Transverse colon (tissue), 4 donors: Measurements from ENCODE around the gene CADPS2. TPM values are rescaled to one million over a fixed set of nuclear protein-coding genes. Genes with fewer than 3 reads are reported as not detected.

Experiments used
- DNase-seq: peaks from one replicate; pipeline ENCODE4 v3.0.0-alpha.2; 2019
- H3K27ac ChIP-seq, 4 donors: fragments of 200-600 bp; sonication (generic); 2 replicates each; pipeline ENCODE4 v1.5.1; 2016 to 2018; ENCODE audit warnings: inconsistent platforms in 4 of 4
- H3K27me3 ChIP-seq: fragments of 200-600 bp; sonication (generic); 2 replicates; pipeline ENCODE4 v1.5.1; 2017; ENCODE audit warnings: inconsistent platforms
- H3K36me3 ChIP-seq, 4 donors: fragments of 200-600 bp; sonication (generic); 2 replicates each; pipeline ENCODE4 v1.5.1; 2017 to 2019; ENCODE audit warnings: inconsistent platforms in 4 of 4
- H3K4me1 ChIP-seq, 4 donors: fragments of 200-600 bp; sonication (generic); 2 replicates each; pipeline ENCODE4 v1.5.1; 2017 to 2020; ENCODE audit warnings: inconsistent platforms in 4 of 4
- H3K4me3 ChIP-seq, 4 donors: fragments of 200-600 bp; sonication (generic); 1 replicate in 1 of 4; 2 replicates in 3 of 4; pipeline versions ENCODE4 v1.5.1 to v1.6.1; 2017 to 2019; ENCODE audit warnings: inconsistent platforms in 4 of 4
- H3K9me3 ChIP-seq, 2 donors: fragments of 200-600 bp; sonication (generic); 2 replicates each; pipeline ENCODE4 v1.5.1; 2017 to 2019; ENCODE audit warnings: inconsistent platforms in 2 of 2
- CTCF ChIP-seq, 5 experiments: fragments of 200-600 bp in 3 of 5; fragments of 450-650 bp in 2 of 5; sonication (generic) in 3 of 5; IDR thresholded peaks; 1 replicate in 2 of 5; 2 replicates in 3 of 5; pipeline ENCODE4 v1.5.1; 2016 to 2017; ENCODE audit warnings: antibody characterized with exemption in 5 of 5, inconsistent platforms in 3 of 5, mild to moderate bottlenecking in 2 of 5, moderate library complexity in 1 of 5
- EP300 ChIP-seq: sonication (generic); formaldehyde crosslinking; IDR thresholded peaks from one replicate; pipeline ENCODE4 v1.6.1; 2017; ENCODE audit warnings: antibody characterized with exemption, low read depth
- POLR2A ChIP-seq: fragments of 450-650 bp; IDR thresholded peaks from one replicate; pipeline ENCODE4 v1.6.1; 2016; ENCODE audit warnings: antibody characterized with exemption, mild to moderate bottlenecking, moderate library complexity
- POLR2AphosphoS5 ChIP-seq, 3 donors: sonication (generic); formaldehyde crosslinking; IDR thresholded peaks; one replicate each; pipeline ENCODE4 v1.6.1; 2016; ENCODE audit warnings: antibody characterized with exemption in 3 of 3
- WGBS, 2 donors: methylation state at CpG; one replicate each; pipeline ENCODE4 v1.1.5; 2018; ENCODE audit warnings: low coverage in 1 of 2; 5-methylcytosine and 5-hydroxymethylcytosine counted together
- in situ Hi-C, 4 donors: fragments of 200-750 bp; cut with MboI; loops; one replicate each; pipeline versions ENCODE4 v1.15.0 to v1.15.1; 2017; ENCODE audit warnings: low sequenced_read_pairs in 3 of 4, low pct_ligation_motif_present in 1 of 4, low pct_unique_long_range_greater_than_20kb in 1 of 4
- intact Hi-C: fragments of 100-400 bp; cut with DNase I; formaldehyde crosslinking; loops from one replicate; pipeline ENCODE4 v1.15.1; 2023; ENCODE audit warnings: low total_unique reads
- total RNA-seq, 4 donors: library from RNA; depleted of rRNA; stranded (reverse); fragments of >200 nt; gene quantifications; one replicate each; pipeline ENCODE4 v1.1.0, GENCODE V29; 2016

Gene CADPS2
- total RNA-seq, 4 donors from 2014 or later, result 9.0 to 15.2 (median 12.6) TPM

GRCh38 chr7:122858320-122858719 is 27.9 kb downstream of the CADPS2 start:
- TF ChIP-seq POLR2AphosphoS5 (IDR thresholded peaks at IDR 0.05) (no peak), POLR2A (no peak), CTCF (IDR thresholded peaks at IDR 0.05) (no peak), EP300 (no peak)
- H3K36me3 ChIP-seq, result no peaks in the 10 kb centered on the region
- 65 to 67% methylated on average over 3 of the region's 3 CpGs for WGBS, 2 donors
- H3K4me3 ChIP-seq, result no peak overlapping the region
- no peak overlapping the region for H3K27ac ChIP-seq
- H3K9me3 ChIP-seq, result no peaks in the 10 kb centered on the region
- no peaks in the 10 kb centered on the region for H3K4me1 ChIP-seq
- no peak for DNase-seq
- in situ Hi-C loops (no loop called here), intact Hi-C loops (no loop called here)
- no peaks in the 10 kb centered on the region for H3K27me3 ChIP-seq

GRCh38 chr7:122850528-122850927 is 35.7 kb downstream of the CADPS2 start:
- DNase-seq, result no peak
- Histone ChIP-seq H3K4me3 (no peak overlapping the region), H3K36me3 (no peaks in the 10 kb centered on the region), H3K27me3 (no peaks in the 10 kb centered on the region), H3K4me1 (no peaks in the 10 kb centered on the region), H3K27ac (no peak overlapping the region), H3K9me3 (no peaks in the 10 kb centered on the region)
- TF ChIP-seq POLR2A, result no peak
- no peak for TF ChIP-seq EP300
- TF ChIP-seq POLR2AphosphoS5 (IDR thresholded peaks at IDR 0.05), result no peak
- no peak for TF ChIP-seq CTCF (IDR thresholded peaks at IDR 0.05)
- in situ Hi-C loops (no loop called here), intact Hi-C loops (no loop called here)

GRCh38 chr7:122849957-122850328 is 36.3 kb downstream of the CADPS2 start:
- no peak overlapping the region for H3K27ac ChIP-seq

GRCh38 chr7:122849322-122849956 is 36.8 kb downstream of the CADPS2 start:
- in situ Hi-C loops, result no loop called here
- Histone ChIP-seq H3K4me1 (no peaks in the 10 kb centered on the region), H3K36me3 (no peaks in the 10 kb centered on the region), H3K9me3 (no peaks in the 10 kb centered on the region), H3K27ac (no peak overlapping the region), H3K4me3 (no peak overlapping the region), H3K27me3 (no peaks in the 10 kb centered on the region)
- TF ChIP-seq CTCF (IDR thresholded peaks at IDR 0.05), result no peak
- TF ChIP-seq POLR2A, result no peak
- no peak for TF ChIP-seq POLR2AphosphoS5 (IDR thresholded peaks at IDR 0.05)
- no peak for TF ChIP-seq EP300
- no peak for DNase-seq
- 68 to 69% methylated on average over 4 of the region's 4 CpGs for WGBS, 2 donors
- intact Hi-C loops, result no loop called here

More at GRCh38 chr7:122849957-122850328, 36.3 kb downstream of the CADPS2 start:
- TF ChIP-seq CTCF (IDR thresholded peaks at IDR 0.05), result no peak
- no peak for TF ChIP-seq POLR2AphosphoS5 (IDR thresholded peaks at IDR 0.05)
- no peak for TF ChIP-seq EP300
- Histone ChIP-seq H3K36me3 (no peaks in the 10 kb centered on the region), H3K27me3 (no peaks in the 10 kb centered on the region), H3K4me1 (no peaks in the 10 kb centered on the region), H3K4me3 (no peak overlapping the region), H3K9me3 (no peaks in the 10 kb centered on the region)
- intact Hi-C loops (no loop called here), in situ Hi-C loops (no loop called here)
- WGBS, 2 donors, result 72% methylated on average over 3 of the region's 3 CpGs; no CpG with 5 or more reads in 1 of the 2 donors
- DNase-seq, result no peak
